ENCODE data around the gene ZAR1.

Gene ZAR1

GRCh38 chr4:48483006-48483776 is 6.9 kb upstream of the ZAR1 start, which contains the start of gene SLC10A4:
TSS of gene SLC10A4 (plus strand) at chr4:48483343. CDS start at chr4:48483562, 219 bp downstream.
- TF ChIP-seq CTCF (IDR thresholded peaks at IDR 0.05): no peak

- TF ChIP-seq CTCF (IDR thresholded peaks at IDR 0.05): no peak
Observed at GRCh38 chr4:48483777-48484493, 6.1 kb upstream of the ZAR1 start.

- TF ChIP-seq CTCF (IDR thresholded peaks at IDR 0.05): no peak
Observed at GRCh38 chr4:48484494-48485168, 5.4 kb upstream of the ZAR1 start.

GRCh38 chr4:48489683-48490011 is 405 bp upstream of the ZAR1 start:
- TF ChIP-seq CTCF (IDR thresholded peaks at IDR 0.05): no peak

GRCh38 chr4:48490680-48491513 is 845 bp downstream of the ZAR1 start:
- no peak for TF ChIP-seq CTCF (IDR thresholded peaks at IDR 0.05)

- no peak for TF ChIP-seq CTCF (IDR thresholded peaks at IDR 0.05)
Observed at GRCh38 chr4:48491514-48492176, 1.6 kb downstream of the ZAR1 start.

Data from LNCAP (cell line).